Measurements from ENCODE around the gene CST6.
"Not testable (repeated sequence)": the region's sequence is repeated elsewhere in the genome, so short reads cannot be mapped to it uniquely, and the experiment has no call there.

The CST6 gene

DNA sequence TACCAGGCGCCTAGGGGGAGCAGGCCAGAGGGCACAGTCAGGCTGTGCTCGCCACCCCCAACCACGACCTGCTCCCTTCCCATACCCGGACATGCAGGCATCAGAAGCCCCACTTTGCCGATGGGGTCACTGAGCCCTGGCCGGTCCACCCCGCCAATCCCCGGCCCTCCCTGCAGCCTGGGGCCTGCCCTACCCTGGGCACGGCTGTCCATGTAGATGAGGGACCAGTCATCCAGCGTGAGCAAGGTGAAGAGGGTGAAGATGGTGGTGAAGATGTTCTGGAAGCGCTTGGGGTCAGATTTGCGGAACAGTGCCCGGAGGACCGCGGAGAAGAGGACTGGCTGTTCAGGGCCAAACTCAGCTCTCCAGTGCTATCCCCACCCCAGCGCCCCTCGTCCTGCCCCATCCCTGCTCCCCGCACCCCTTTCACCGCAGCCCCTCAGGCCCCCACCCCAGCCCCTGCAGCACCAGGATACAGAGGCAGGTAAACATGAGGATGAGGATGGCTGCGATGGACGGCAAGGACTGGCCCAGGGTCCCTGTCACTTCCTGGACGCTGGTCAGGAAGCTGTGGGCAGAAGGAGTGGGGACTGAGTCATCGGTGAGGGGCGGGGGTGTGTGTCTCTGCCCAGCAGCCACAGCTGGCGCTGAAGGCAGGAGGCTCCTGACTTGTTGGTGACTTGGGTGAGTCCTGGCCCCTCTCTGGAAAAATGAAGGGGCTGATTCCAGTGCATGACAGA is 9.0 kb downstream of the CST6 start:
- no peak overlapping the region for H3K4me3 ChIP-seq (ENCODE audit: low read depth, low read length)
- in situ Hi-C loops (cut with HindIII; ENCODE audit: low sequenced_read_pairs): no loop called here
- peak; percentile 70 for DNase-seq (ENCODE audit: low read depth, low spot score)
- TF ChIP-seq, protein P1, sequence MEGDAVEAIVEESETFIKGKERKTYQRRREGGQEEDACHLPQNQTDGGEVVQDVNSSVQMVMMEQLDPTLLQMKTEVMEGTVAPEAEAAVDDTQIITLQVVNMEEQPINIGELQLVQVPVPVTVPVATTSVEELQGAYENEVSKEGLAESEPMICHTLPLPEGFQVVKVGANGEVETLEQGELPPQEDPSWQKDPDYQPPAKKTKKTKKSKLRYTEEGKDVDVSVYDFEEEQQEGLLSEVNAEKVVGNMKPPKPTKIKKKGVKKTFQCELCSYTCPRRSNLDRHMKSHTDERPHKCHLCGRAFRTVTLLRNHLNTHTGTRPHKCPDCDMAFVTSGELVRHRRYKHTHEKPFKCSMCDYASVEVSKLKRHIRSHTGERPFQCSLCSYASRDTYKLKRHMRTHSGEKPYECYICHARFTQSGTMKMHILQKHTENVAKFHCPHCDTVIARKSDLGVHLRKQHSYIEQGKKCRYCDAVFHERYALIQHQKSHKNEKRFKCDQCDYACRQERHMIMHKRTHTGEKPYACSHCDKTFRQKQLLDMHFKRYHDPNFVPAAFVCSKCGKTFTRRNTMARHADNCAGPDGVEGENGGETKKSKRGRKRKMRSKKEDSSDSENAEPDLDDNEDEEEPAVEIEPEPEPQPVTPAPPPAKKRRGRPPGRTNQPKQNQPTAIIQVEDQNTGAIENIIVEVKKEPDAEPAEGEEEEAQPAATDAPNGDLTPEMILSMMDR (IDR thresholded peaks at IDR 0.05; ENCODE audit: low read depth, low read length): no peak

DNA sequence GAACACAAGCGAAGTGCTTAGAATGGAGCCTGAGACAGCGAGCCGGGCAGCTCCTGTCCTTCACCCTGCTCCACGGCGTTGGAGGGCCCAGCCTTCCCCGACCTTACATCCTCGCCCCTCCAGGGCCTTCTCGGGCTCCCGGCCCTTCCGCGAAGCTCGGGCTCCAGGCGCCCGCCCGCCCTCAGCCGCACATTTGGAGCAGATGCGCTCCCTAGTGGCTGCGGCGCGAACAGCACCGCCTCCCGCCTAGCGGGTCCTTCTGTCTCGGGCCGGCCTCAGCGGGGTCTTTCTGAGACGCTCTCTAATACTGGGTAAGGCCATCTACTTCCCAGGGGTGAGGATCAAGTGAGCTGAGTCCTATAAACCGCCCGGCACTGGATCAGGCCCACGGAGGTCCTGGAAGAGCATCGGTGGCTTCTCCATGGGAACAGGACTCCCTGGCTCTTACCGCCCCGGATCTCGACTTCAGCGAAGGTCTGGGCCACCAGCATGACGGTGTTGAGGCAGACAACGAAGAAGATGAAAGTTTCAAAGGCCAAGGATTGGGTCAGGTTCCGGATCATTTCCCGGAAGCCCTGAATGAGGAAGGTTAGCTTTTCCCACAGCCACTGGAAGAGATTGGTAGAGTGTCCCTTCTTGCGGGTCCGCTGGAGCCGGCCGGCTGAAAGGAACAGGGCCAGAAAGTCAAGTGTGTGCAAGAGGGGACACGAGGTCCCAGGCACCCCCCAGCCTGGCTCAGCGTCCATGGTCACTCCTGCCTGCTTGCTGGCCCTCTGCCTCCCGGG is 10.8 kb downstream of the CST6 start:
- TF ChIP-seq, protein P1 (IDR thresholded peaks at IDR 0.05; ENCODE audit: low read depth, low read length): peak; percentile 96
- DNase-seq (ENCODE audit: low read depth, low spot score): peak; percentile 56
- no peak overlapping the region for H3K4me3 ChIP-seq (ENCODE audit: low read depth, low read length)
- in situ Hi-C loops (cut with HindIII; ENCODE audit: low sequenced_read_pairs): no loop called here

DNA sequence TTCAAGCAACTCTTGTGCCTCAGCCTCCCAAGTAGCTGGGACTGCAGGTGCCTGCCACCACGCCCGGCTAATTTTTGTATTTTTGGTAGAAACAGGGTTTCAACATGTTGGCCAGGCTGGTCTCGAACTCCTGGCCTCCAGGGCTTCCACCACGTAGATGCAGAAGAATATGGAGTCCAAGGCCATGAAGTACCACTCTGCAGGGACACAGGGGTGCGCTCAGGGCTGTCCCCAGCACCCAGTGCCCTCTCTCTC is 11.3 kb downstream of the CST6 start:
- in situ Hi-C loops (cut with HindIII; ENCODE audit: low sequenced_read_pairs); DNase-seq (ENCODE audit: low read depth, low spot score); H3K4me3 ChIP-seq (ENCODE audit: low read depth, low read length): not testable (repeated sequence)

DNA sequence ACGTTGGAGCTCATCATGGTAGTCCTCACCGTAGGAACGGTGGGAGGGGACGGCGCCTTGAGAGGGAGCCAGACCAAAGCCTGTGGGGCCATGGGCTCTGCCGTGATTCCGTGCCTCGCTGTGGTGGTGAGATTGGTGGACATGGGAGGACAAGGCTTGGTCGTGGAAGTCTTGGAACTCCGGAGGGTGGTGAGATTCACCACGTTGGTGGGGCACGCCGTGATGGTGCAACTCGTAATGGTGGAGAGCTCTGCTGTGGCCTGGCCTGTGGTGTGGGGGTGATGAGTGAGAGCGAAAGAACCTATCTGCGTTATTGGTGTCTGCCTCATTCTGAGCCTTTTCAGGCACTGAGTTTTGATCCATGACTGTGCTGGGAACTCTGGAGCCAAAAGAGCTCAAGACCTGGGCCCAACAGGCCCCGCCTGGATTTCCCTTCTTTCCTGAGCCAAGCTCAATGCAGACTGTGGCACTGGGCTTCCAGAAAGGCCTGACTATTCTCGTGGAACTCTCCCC is 14.3 kb downstream of the CST6 start, which contains the start of gene CATSPER1:
CATSPER1 (minus strand) TSS at position 463 of the 513 bp plus-strand sequence; CDS start at position 363, 100 bp downstream.
- no peak for DNase-seq (ENCODE audit: low read depth, low spot score)
- in situ Hi-C loops (cut with HindIII; ENCODE audit: low sequenced_read_pairs): no loop called here
- H3K4me3 ChIP-seq (ENCODE audit: low read depth, low read length): no peak within 1 kb of the TSS
- TF ChIP-seq, protein P1 (IDR thresholded peaks at IDR 0.05; ENCODE audit: low read depth, low read length): no peak

DNA sequence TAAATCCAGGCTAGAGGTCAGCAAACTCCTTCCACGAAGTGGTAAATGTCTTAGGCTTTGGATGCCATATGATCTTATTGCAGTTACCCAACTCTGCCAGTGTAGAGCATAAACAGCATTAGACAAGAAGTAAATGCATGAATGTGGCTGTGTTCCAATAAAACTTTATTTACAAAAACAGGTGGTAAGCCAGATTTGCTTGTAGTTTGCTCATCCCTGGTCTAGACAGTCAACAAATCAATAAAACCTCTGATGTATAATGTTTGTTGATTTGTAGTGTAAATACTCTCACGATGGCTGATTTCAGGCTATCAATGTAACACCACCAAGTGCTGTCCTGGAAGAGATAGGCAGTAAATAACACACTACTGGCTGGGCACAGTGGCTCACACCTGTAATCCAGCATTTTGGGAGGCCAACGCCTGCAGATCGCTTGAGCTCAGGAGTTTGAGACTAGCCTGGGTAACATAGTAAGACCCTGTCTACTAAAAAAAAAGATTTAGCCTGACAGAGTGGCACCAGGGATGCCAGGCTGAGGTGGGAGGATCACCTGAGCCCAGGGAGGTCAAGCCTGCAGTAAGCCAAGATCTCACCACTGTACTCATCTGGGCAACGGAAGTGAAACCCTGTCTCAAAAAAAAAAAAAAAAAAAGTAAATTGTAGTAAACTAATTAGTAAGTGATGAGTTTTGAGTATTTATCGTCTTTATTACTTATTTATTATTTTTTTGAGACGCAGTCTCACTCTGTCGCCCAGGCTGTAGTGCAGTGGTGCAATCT is 21.3 kb downstream of the CST6 start:
- in situ Hi-C loops (cut with HindIII; ENCODE audit: low sequenced_read_pairs): no loop called here

DNA sequence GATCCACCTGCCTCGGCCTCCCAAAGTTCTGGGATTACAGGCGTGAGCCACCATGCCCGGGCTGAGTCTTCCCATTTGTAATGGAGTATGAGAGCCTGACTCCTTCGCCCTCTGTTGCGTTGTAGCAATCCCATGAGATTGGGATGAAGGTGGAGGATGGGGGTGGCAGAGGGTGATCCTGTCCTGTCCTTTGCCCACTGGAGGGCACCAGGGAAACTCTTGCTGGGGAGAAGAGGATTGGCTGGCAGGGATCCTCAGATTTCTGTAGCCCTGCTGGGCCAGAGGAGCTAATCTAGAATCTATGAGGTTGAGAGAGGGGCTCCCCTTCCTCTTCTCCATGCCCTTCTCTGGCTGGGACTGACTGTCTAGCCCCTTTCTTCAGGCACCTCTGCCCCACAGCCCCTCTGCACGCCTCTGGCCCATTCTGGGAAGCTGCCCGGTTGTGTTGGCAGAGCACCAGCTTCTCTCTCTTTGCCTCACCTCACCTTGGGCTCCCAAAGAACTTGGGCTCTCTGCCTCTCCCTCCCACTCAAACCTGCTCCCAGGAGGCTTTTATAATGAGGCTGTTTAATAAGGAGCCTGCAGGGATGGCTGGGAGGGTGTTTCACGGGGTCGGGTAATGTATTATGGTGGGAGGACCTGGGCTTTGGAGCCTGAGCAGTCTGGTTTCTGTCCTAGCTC is 24.0 kb downstream of the CST6 start:
- no peak for DNase-seq (ENCODE audit: low read depth, low spot score)

More for the DNA sequence above, 21.3 kb downstream of the CST6 start:
- no peak overlapping the region for H3K4me3 ChIP-seq (ENCODE audit: low read depth, low read length)
- DNase-seq (ENCODE audit: low read depth, low spot score): no peak
- TF ChIP-seq, protein P1 (IDR thresholded peaks at IDR 0.05; ENCODE audit: low read depth, low read length): no peak

More for the DNA sequence above, 24.0 kb downstream of the CST6 start:
- no peak overlapping the region for H3K4me3 ChIP-seq (ENCODE audit: low read depth, low read length)
- in situ Hi-C loops (cut with HindIII; ENCODE audit: low sequenced_read_pairs): no loop called here
- TF ChIP-seq, protein P1 (IDR thresholded peaks at IDR 0.05; ENCODE audit: low read depth, low read length): no peak
